K562 (cell line): ENCODE data around the gene SNAPC2.

ENCODE experiments used
- CEBPG ChIP-seq, 3 experiments: fragments of 200-800 bp in 1 of 3; sonication (Bioruptor generic) in 1 of 3; sonication (generic) in 1 of 3; formaldehyde crosslinking in 1 of 3; IDR thresholded peaks in 2 of 3; conservative IDR thresholded peaks in 1 of 3; 2 replicates each; pipeline versions ENCODE4 v1.6.1 to v1.8.0; 2016 to 2022; ENCODE audit warnings: missing compliant biosample characterization in 2 of 3, missing genetic modification characterization in 2 of 3, mild to moderate bottlenecking in 1 of 3, missing genetic modification reagents in 1 of 3
- GABPA ChIP-seq: fragments of 200-800 bp; sonication (Bioruptor generic); conservative IDR thresholded peaks from 2 replicates; pipeline ENCODE4 v1.6.1; 2016; ENCODE audit warnings: low read depth, missing genetic modification characterization, missing compliant biosample characterization
- JUN ChIP-seq, 2 experiments: sonication (generic) in 1 of 2; formaldehyde crosslinking in 1 of 2; IDR thresholded peaks; 2 replicates each; pipeline versions ENCODE4 v1.6.1 to v1.8.0; 2012 to 2022; ENCODE audit warnings: borderline replicate concordance in 2 of 2, mild to moderate bottlenecking in 2 of 2, improper control_type of control experiment in 1 of 2, low read depth in 1 of 2, low read length in 1 of 2, missing genetic modification reagents in 1 of 2
- NR3C1 ChIP-seq: sonication (generic); formaldehyde crosslinking; IDR thresholded peaks from 2 replicates; pipeline ENCODE4 v1.8.1; 2022; ENCODE audit warnings: missing genetic modification reagents
- RAD21 ChIP-seq, 2 experiments: fragments of 250-450 bp in 1 of 2; fragments of 450-650 bp in 1 of 2; sonication (Bioruptor Pico) in 1 of 2; formaldehyde crosslinking in 1 of 2; IDR thresholded peaks in 1 of 2; conservative IDR thresholded peaks in 1 of 2; 2 replicates each; pipeline versions ENCODE4 v1.4.0 to v1.8.0; 2020 to 2022; ENCODE audit warnings: mild to moderate bottlenecking in 2 of 2, moderate library complexity in 1 of 2
- SP1 ChIP-seq: sonication (generic); formaldehyde crosslinking; IDR thresholded peaks from 2 replicates; pipeline ENCODE4 v1.8.1; 2022; ENCODE audit warnings: mild to moderate bottlenecking, missing genetic modification reagents
- SREBF2 ChIP-seq: sonication (generic); formaldehyde crosslinking; IDR thresholded peaks from 2 replicates; pipeline ENCODE4 v1.4.0; 2020; ENCODE audit warnings: mild to moderate bottlenecking, missing genetic modification reagents
- ZKSCAN1 ChIP-seq: fragments of 150-350 bp; IDR thresholded peaks from 2 replicates; pipeline ENCODE4 v1.6.1; 2016; ENCODE audit warnings: low read depth, low read length
- ZNF140 ChIP-seq: fragments of 250-450 bp; sonication (Bioruptor Pico); IDR thresholded peaks from 2 replicates; pipeline ENCODE4 v1.8.0; 2021; ENCODE audit warnings: moderate library complexity, mild to moderate bottlenecking, inconsistent platforms
- TF ChIP-seq, protein P1 (sequence below): sonication (generic); formaldehyde crosslinking; IDR thresholded peaks from 2 replicates; pipeline ENCODE4 v1.5.0; 2020; ENCODE audit warnings: missing genetic modification reagents
- TF ChIP-seq, protein P2 (sequence below), 3 experiments: fragments of 200-800 bp in 1 of 3; fragments of 250-450 bp in 1 of 3; fragments of 450-650 bp in 1 of 3; sonication (Bioruptor Pico) in 1 of 3; sonication (Bioruptor generic) in 1 of 3; formaldehyde crosslinking in 1 of 3; IDR thresholded peaks; 2 replicates each; pipeline versions ENCODE4 v1.6.1 to v1.8.0; 2016 to 2022; ENCODE audit warnings: mild to moderate bottlenecking in 2 of 3, missing genetic modification characterization in 2 of 3, missing compliant biosample characterization in 1 of 3, moderate library complexity in 1 of 3
- TF ChIP-seq, protein P3 (sequence below): fragments of 150-350 bp; conservative IDR thresholded peaks from 2 replicates; pipeline ENCODE4 v1.6.1; 2014; ENCODE audit warnings: low read length
- TF ChIP-seq, protein P4 (sequence below), 3 experiments: IDR thresholded peaks in 2 of 3; conservative IDR thresholded peaks in 1 of 3; 2 replicates each; pipeline ENCODE4 v1.5.1; 2011 to 2012; ENCODE audit warnings: low read length in 3 of 3, mild to moderate bottlenecking in 3 of 3, control low read depth in 2 of 3, improper control_type of control experiment in 1 of 3, inconsistent platforms in 1 of 3, low read depth in 1 of 3, mixed read lengths in 1 of 3, moderate library complexity in 1 of 3; ENCODE audit not compliant: insufficient read depth in 2 of 3
- TF ChIP-seq, protein P5 (sequence below), 2 experiments: fragments of 450-650 bp; formaldehyde crosslinking in 1 of 2; IDR thresholded peaks; 2 replicates each; pipeline versions ENCODE4 v1.4.0 to v1.6.1; 2014 to 2020; ENCODE audit warnings: mild to moderate bottlenecking in 2 of 2, borderline replicate concordance in 1 of 2, low read depth in 1 of 2

DNA sequence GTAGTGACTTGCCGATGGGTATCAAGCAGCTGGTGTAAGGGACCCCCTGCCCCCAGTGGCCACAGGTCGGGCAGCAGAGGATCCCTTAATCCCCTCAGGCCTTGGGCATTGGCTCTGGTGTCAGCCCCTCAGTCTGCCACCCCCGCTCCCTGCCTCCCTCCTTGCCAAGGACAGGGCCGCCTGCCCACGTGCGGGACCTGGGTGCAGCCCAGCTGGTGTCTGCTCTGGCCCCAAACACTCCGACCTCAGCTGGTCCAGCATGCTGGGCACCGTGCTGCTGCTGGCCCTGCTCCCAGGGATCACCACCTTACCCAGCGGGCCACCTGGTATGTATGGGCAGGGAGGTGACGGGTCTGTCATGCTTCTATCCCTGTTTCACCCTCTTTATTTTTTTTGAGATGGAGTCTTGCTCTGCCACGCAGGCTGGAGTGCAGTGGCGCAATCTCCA lies 5.5 kb upstream of the SNAPC2 start, which contains the start of gene TGFBR3L:
- no peak for TF ChIP-seq NR3C1 (CRISPR knock-in tag)
- TF ChIP-seq GABPA (tag) = no peak
- no peak for TF ChIP-seq JUN (IDR thresholded peaks at IDR 0.05; ENCODE audit: borderline replicate concordance, low read depth, low read length)
- TF ChIP-seq JUN (CRISPR knock-in tag; IDR thresholded peaks at IDR 0.05; ENCODE audit: borderline replicate concordance) = no peak
- TF ChIP-seq, protein P1, sequence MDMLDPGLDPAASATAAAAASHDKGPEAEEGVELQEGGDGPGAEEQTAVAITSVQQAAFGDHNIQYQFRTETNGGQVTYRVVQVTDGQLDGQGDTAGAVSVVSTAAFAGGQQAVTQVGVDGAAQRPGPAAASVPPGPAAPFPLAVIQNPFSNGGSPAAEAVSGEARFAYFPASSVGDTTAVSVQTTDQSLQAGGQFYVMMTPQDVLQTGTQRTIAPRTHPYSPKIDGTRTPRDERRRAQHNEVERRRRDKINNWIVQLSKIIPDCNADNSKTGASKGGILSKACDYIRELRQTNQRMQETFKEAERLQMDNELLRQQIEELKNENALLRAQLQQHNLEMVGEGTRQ (CRISPR knock-in tag) = no peak
- no peak for TF ChIP-seq SREBF2 (CRISPR knock-in tag)
- TF ChIP-seq, protein P2, sequence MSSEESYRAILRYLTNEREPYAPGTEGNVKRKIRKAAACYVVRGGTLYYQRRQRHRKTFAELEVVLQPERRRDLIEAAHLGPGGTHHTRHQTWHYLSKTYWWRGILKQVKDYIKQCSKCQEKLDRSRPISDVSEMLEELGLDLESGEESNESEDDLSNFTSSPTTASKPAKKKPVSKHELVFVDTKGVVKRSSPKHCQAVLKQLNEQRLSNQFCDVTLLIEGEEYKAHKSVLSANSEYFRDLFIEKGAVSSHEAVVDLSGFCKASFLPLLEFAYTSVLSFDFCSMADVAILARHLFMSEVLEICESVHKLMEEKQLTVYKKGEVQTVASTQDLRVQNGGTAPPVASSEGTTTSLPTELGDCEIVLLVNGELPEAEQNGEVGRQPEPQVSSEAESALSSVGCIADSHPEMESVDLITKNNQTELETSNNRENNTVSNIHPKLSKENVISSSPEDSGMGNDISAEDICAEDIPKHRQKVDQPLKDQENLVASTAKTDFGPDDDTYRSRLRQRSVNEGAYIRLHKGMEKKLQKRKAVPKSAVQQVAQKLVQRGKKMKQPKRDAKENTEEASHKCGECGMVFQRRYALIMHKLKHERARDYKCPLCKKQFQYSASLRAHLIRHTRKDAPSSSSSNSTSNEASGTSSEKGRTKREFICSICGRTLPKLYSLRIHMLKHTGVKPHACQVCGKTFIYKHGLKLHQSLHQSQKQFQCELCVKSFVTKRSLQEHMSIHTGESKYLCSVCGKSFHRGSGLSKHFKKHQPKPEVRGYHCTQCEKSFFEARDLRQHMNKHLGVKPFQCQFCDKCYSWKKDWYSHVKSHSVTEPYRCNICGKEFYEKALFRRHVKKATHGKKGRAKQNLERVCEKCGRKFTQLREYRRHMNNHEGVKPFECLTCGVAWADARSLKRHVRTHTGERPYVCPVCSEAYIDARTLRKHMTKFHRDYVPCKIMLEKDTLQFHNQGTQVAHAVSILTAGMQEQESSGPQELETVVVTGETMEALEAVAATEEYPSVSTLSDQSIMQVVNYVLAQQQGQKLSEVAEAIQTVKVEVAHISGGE (CRISPR knock-in tag; IDR thresholded peaks at IDR 0.05) = no peak
- TF ChIP-seq SP1 = no peak
- TF ChIP-seq, protein P3, sequence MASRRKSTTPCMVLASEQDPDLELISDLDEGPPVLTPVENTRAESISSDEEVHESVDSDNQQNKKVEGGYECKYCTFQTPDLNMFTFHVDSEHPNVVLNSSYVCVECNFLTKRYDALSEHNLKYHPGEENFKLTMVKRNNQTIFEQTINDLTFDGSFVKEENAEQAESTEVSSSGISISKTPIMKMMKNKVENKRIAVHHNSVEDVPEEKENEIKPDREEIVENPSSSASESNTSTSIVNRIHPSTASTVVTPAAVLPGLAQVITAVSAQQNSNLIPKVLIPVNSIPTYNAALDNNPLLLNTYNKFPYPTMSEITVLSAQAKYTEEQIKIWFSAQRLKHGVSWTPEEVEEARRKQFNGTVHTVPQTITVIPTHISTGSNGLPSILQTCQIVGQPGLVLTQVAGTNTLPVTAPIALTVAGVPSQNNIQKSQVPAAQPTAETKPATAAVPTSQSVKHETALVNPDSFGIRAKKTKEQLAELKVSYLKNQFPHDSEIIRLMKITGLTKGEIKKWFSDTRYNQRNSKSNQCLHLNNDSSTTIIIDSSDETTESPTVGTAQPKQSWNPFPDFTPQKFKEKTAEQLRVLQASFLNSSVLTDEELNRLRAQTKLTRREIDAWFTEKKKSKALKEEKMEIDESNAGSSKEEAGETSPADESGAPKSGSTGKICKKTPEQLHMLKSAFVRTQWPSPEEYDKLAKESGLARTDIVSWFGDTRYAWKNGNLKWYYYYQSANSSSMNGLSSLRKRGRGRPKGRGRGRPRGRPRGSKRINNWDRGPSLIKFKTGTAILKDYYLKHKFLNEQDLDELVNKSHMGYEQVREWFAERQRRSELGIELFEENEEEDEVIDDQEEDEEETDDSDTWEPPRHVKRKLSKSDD = no peak
- TF ChIP-seq, protein P4, sequence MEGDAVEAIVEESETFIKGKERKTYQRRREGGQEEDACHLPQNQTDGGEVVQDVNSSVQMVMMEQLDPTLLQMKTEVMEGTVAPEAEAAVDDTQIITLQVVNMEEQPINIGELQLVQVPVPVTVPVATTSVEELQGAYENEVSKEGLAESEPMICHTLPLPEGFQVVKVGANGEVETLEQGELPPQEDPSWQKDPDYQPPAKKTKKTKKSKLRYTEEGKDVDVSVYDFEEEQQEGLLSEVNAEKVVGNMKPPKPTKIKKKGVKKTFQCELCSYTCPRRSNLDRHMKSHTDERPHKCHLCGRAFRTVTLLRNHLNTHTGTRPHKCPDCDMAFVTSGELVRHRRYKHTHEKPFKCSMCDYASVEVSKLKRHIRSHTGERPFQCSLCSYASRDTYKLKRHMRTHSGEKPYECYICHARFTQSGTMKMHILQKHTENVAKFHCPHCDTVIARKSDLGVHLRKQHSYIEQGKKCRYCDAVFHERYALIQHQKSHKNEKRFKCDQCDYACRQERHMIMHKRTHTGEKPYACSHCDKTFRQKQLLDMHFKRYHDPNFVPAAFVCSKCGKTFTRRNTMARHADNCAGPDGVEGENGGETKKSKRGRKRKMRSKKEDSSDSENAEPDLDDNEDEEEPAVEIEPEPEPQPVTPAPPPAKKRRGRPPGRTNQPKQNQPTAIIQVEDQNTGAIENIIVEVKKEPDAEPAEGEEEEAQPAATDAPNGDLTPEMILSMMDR (IDR thresholded peaks at IDR 0.05 in 2 of 3, conservative IDR thresholded peaks at IDR 0.05 in 1 of 3; ENCODE audit: insufficient read depth in 2 of 3, low read depth in 1 of 3, low read length in 3 of 3) = no peak
- TF ChIP-seq RAD21 (CRISPR knock-in tag; conservative IDR thresholded peaks at IDR 0.05 in 1 of 2, IDR thresholded peaks at IDR 0.05 in 1 of 2) = no peak
- TF ChIP-seq, protein P5, sequence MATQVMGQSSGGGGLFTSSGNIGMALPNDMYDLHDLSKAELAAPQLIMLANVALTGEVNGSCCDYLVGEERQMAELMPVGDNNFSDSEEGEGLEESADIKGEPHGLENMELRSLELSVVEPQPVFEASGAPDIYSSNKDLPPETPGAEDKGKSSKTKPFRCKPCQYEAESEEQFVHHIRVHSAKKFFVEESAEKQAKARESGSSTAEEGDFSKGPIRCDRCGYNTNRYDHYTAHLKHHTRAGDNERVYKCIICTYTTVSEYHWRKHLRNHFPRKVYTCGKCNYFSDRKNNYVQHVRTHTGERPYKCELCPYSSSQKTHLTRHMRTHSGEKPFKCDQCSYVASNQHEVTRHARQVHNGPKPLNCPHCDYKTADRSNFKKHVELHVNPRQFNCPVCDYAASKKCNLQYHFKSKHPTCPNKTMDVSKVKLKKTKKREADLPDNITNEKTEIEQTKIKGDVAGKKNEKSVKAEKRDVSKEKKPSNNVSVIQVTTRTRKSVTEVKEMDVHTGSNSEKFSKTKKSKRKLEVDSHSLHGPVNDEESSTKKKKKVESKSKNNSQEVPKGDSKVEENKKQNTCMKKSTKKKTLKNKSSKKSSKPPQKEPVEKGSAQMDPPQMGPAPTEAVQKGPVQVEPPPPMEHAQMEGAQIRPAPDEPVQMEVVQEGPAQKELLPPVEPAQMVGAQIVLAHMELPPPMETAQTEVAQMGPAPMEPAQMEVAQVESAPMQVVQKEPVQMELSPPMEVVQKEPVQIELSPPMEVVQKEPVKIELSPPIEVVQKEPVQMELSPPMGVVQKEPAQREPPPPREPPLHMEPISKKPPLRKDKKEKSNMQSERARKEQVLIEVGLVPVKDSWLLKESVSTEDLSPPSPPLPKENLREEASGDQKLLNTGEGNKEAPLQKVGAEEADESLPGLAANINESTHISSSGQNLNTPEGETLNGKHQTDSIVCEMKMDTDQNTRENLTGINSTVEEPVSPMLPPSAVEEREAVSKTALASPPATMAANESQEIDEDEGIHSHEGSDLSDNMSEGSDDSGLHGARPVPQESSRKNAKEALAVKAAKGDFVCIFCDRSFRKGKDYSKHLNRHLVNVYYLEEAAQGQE (IDR thresholded peaks at IDR 0.05; ENCODE audit: borderline replicate concordance) = no peak
- TF ChIP-seq, protein P5 (CRISPR knock-in tag; IDR thresholded peaks at IDR 0.05; ENCODE audit: low read depth) = no peak
- TF ChIP-seq CEBPG (CRISPR knock-in tag; IDR thresholded peaks at IDR 0.05) = no peak
- no peak for TF ChIP-seq CEBPG (tag; conservative IDR thresholded peaks at IDR 0.05 in 1 of 2, IDR thresholded peaks at IDR 0.05 in 1 of 2)
- TF ChIP-seq ZNF140 (CRISPR knock-in tag) = no peak
- TF ChIP-seq ZKSCAN1 = no peak
